K562 (cell line): ENCODE measurements around the gene ACADVL. TPM values are rescaled to one million over a fixed set of nuclear protein-coding genes. Genes with fewer than 3 reads are reported as not detected.

Experiments used
- FOXM1 ChIP-seq, 2 experiments: fragments of 450-650 bp in 1 of 2; sonication (generic) in 1 of 2; formaldehyde crosslinking in 1 of 2; IDR thresholded peaks; 2 replicates each; pipeline versions ENCODE4 v1.6.1 to v1.9.0; 2017 to 2022; ENCODE audit warnings: low read depth in 2 of 2, mild to moderate bottlenecking in 2 of 2, missing genetic modification reagents in 1 of 2, moderate library complexity in 1 of 2
- GATA2 ChIP-seq: sonication (generic); formaldehyde crosslinking; IDR thresholded peaks from 2 replicates; pipeline ENCODE4 v1.4.0; 2020; ENCODE audit warnings: mild to moderate bottlenecking, missing genetic modification reagents
- MLX ChIP-seq, 2 experiments: fragments of 450-650 bp in 1 of 2; sonication (generic) in 1 of 2; formaldehyde crosslinking; conservative IDR thresholded peaks; 2 replicates each; pipeline versions ENCODE4 v1.4.0 to v1.8.1; 2020 to 2022; ENCODE audit warnings: mild to moderate bottlenecking in 1 of 2, missing genetic modification reagents in 1 of 2
- MXI1 ChIP-seq: IDR thresholded peaks from 2 replicates; pipeline ENCODE4 v1.6.1; 2011; ENCODE audit warnings: low read depth, mild to moderate bottlenecking, improper control_type of control experiment, low read length
- MYC ChIP-seq, 2 experiments: fragments of 250-450 bp in 1 of 2; sonication (Bioruptor Pico) in 1 of 2; IDR thresholded peaks; 2 replicates each; pipeline versions ENCODE4 v1.5.1 to v1.6.1; 2012 to 2021; ENCODE audit warnings: low read depth in 2 of 2, borderline replicate concordance in 1 of 2, improper control_type of control experiment in 1 of 2, low read length in 1 of 2, mild to moderate bottlenecking in 1 of 2, moderate library complexity in 1 of 2
- NFIC ChIP-seq: fragments of 450-650 bp; IDR thresholded peaks from 2 replicates; pipeline ENCODE4 v1.6.1; 2017; ENCODE audit warnings: mild to moderate bottlenecking, inconsistent platforms
- PCBP2 ChIP-seq: fragments of 200-400 bp; formaldehyde crosslinking; IDR thresholded peaks from 2 replicates; pipeline ENCODE4 v1.6.1; 2018; ENCODE audit warnings: low read length, low read depth, mild to moderate bottlenecking, moderate library complexity; ENCODE audit not compliant: poor library complexity, severe bottlenecking
- POLR2A ChIP-seq: fragments of 450-650 bp; conservative IDR thresholded peaks from 2 replicates; pipeline ENCODE4 v1.6.1; 2016
- USF1 ChIP-seq: sonication (generic); formaldehyde crosslinking; IDR thresholded peaks from 2 replicates; pipeline ENCODE4 v1.9.0; 2022; ENCODE audit warnings: mild to moderate bottlenecking, missing genetic modification reagents
- ZBTB1 ChIP-seq: sonication (generic); formaldehyde crosslinking; IDR thresholded peaks from 2 replicates; pipeline ENCODE4 v1.8.1; 2023; ENCODE audit warnings: missing genetic modification reagents, low read depth, mild to moderate bottlenecking, borderline replicate concordance
- ZHX1 ChIP-seq: fragments of 150-350 bp; conservative IDR thresholded peaks from 2 replicates; pipeline ENCODE4 v1.6.1; 2014; ENCODE audit warnings: low read length
- polyA plus RNA-seq, 8 experiments: library from polyadenylated mRNA; depleted of rRNA in 4 of 8; stranded (reverse) in 5 of 8; unstranded in 3 of 8; fragments of >200 nt; fragmentation: Nextera tagmentation in 2 of 8; fragmentation: Illumina TruSeq in 1 of 8; extraction: Ambion mirVana in 2 of 8; extraction: Trizol in 1 of 8; gene quantifications; 2 replicates each; pipeline versions ENCODE4 v1.2.1 to v1.2.3, GENCODE V29; 2011 to 2014; ENCODE audit warnings: inconsistent platforms in 1 of 8, missing spikeins in 1 of 8
- total RNA-seq, 7 experiments: library from RNA; depleted of rRNA in 6 of 7; stranded (reverse); fragments of >200 nt in 6 of 7; fragmentation: Illumina TruSeq in 2 of 7; extraction: Trizol in 2 of 7; gene quantifications; 2 replicates each; pipeline versions ENCODE4 v1.2.1 to v1.2.3, GENCODE V29; 2011 to 2021; ENCODE audit warnings: low replicate concordance in 1 of 7
- TF ChIP-seq, protein P1 (sequence below): fragments of 450-650 bp; IDR thresholded peaks from 2 replicates; pipeline ENCODE4 v1.6.1; 2014; ENCODE audit warnings: low read depth, mild to moderate bottlenecking, moderate library complexity, borderline replicate concordance

Gene ACADVL
- total and polyA plus RNA-seq, 9 of the 15 experiments (the other 6 are each of a cell fraction or from before 2014, with no cell fraction given) = 25.5 to 449 (median 214) TPM

DNA sequence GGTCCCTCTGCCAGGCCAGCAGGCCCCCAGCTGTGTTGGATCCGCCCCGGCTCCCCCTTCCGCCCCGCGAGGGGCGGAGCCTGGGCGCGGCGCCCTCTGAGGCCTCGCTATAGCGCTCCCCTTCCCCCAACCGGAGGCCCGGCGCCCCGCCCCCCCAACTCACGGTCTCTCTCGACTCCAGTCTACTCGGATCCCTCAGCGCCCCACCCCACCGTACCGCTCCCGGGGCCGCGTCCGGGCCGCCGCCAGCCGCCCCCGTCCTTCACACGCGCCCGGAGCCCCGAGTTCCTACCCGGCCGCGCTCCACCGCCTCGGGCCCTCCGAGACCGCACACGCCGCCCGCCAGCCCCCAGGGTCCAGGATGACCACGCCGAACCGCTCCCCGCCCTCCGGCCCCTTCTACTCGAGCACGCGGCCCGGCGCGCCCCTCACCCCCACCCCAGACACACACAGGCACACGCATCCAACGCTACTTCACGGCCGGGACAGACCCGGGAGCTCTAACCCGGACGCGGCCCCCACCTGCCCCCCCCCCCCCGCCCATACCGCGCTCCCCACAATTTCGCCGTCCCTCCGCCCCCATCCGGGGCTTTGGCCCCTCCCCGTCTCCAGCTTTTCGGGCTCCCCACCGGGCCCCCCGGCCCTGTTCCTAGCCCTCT lies 18.2 kb downstream of the ACADVL start (continued):
- TF ChIP-seq GATA2 (CRISPR knock-in tag) = no peak
- peak; percentile 54; the same call in 1 of the 2 replicates for TF ChIP-seq ZBTB1 (CRISPR knock-in tag)
- TF ChIP-seq FOXM1 (IDR thresholded peaks at IDR 0.05; ENCODE audit: low read depth) = no peak
- TF ChIP-seq FOXM1 (CRISPR knock-in tag; IDR thresholded peaks at IDR 0.05; ENCODE audit: low read depth) = 0 out of 2 replicates have a peak, but pooled peaks have one; percentile 7
- TF ChIP-seq MYC (IDR thresholded peaks at IDR 0.05; ENCODE audit: low read depth, low read length) = peak; percentile 60
- TF ChIP-seq MYC (CRISPR knock-in tag; IDR thresholded peaks at IDR 0.05; ENCODE audit: borderline replicate concordance, low read depth) = no peak
- TF ChIP-seq NFIC = 0 out of 2 replicates have a peak, but pooled peaks have one; percentile 15
- no peak for TF ChIP-seq MLX (CRISPR knock-in tag; conservative IDR thresholded peaks at IDR 0.05)
- TF ChIP-seq, protein P1, sequence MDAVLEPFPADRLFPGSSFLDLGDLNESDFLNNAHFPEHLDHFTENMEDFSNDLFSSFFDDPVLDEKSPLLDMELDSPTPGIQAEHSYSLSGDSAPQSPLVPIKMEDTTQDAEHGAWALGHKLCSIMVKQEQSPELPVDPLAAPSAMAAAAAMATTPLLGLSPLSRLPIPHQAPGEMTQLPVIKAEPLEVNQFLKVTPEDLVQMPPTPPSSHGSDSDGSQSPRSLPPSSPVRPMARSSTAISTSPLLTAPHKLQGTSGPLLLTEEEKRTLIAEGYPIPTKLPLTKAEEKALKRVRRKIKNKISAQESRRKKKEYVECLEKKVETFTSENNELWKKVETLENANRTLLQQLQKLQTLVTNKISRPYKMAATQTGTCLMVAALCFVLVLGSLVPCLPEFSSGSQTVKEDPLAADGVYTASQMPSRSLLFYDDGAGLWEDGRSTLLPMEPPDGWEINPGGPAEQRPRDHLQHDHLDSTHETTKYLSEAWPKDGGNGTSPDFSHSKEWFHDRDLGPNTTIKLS = no peak
- 0 out of 2 replicates have a peak, but pooled peaks have one; percentile 15 for TF ChIP-seq MXI1
- no peak for TF ChIP-seq ZHX1
- peak; percentile 55 for TF ChIP-seq POLR2A
- TF ChIP-seq USF1 = no peak
- TF ChIP-seq PCBP2 = no peak
